Keratinocyte (primary cell): ENCODE data around the gene CFAP54.

ENCODE experiments used
- EZH2 ChIP-seq: IDR thresholded peaks from one replicate; pipeline ENCODE4 v1.6.1; 2012; ENCODE audit warnings: inconsistent platforms, mild to moderate bottlenecking, low read length, moderate library complexity
- TF ChIP-seq, protein P1 (sequence below), 3 experiments: IDR thresholded peaks in 1 of 3; conservative IDR thresholded peaks in 1 of 3; optimal IDR thresholded peaks in 1 of 3; 2 replicates in 2 of 3; 3 replicates in 1 of 3; pipeline versions ENCODE3 to v1.5.1; 2011; ENCODE audit warnings: low read length in 3 of 3, mild to moderate bottlenecking in 3 of 3, moderate library complexity in 2 of 3, control low read depth in 1 of 3, inconsistent platforms in 1 of 3; ENCODE audit not compliant: insufficient read depth in 2 of 3; ENCODE audit errors: extremely low read depth in 1 of 3

DNA sequence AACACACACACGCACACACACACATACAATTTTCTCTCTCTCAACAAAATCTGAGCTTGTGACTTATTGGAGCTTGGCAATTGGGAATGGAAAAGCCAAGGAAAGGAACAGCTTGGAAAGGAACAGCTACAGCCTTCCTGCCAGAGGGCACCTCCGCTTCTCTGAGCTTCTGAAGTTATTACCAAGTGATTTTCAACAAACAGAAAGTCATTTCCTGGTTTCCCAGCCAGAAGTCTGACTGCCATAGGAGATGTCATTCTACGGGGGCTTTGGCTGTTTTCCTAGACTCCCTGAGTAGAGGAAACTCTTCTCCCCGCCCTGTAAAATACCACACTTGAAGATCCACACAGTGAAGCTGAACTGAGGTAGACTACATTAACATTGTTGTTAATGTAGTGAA, 198.3 kb downstream of the CFAP54 start:
- TF ChIP-seq, protein P1, sequence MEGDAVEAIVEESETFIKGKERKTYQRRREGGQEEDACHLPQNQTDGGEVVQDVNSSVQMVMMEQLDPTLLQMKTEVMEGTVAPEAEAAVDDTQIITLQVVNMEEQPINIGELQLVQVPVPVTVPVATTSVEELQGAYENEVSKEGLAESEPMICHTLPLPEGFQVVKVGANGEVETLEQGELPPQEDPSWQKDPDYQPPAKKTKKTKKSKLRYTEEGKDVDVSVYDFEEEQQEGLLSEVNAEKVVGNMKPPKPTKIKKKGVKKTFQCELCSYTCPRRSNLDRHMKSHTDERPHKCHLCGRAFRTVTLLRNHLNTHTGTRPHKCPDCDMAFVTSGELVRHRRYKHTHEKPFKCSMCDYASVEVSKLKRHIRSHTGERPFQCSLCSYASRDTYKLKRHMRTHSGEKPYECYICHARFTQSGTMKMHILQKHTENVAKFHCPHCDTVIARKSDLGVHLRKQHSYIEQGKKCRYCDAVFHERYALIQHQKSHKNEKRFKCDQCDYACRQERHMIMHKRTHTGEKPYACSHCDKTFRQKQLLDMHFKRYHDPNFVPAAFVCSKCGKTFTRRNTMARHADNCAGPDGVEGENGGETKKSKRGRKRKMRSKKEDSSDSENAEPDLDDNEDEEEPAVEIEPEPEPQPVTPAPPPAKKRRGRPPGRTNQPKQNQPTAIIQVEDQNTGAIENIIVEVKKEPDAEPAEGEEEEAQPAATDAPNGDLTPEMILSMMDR (optimal IDR thresholded peaks at IDR 0.05 in 1 of 3, IDR thresholded peaks at IDR 0.05 in 1 of 3, conservative IDR thresholded peaks at IDR 0.05 in 1 of 3; ENCODE audit: extremely low read depth in 1 of 3, insufficient read depth in 2 of 3, low read length in 3 of 3): no peak
- no peak for TF ChIP-seq EZH2
